ENCODE results near the gene MAP2K2. TPM values are rescaled to one million over a fixed set of nuclear protein-coding genes. Genes with fewer than 3 reads are reported as not detected.

Gene MAP2K2
- total RNA-seq, 4 donors from 2014 or later: 89.0 to 111 (median 106) TPM

DNA sequence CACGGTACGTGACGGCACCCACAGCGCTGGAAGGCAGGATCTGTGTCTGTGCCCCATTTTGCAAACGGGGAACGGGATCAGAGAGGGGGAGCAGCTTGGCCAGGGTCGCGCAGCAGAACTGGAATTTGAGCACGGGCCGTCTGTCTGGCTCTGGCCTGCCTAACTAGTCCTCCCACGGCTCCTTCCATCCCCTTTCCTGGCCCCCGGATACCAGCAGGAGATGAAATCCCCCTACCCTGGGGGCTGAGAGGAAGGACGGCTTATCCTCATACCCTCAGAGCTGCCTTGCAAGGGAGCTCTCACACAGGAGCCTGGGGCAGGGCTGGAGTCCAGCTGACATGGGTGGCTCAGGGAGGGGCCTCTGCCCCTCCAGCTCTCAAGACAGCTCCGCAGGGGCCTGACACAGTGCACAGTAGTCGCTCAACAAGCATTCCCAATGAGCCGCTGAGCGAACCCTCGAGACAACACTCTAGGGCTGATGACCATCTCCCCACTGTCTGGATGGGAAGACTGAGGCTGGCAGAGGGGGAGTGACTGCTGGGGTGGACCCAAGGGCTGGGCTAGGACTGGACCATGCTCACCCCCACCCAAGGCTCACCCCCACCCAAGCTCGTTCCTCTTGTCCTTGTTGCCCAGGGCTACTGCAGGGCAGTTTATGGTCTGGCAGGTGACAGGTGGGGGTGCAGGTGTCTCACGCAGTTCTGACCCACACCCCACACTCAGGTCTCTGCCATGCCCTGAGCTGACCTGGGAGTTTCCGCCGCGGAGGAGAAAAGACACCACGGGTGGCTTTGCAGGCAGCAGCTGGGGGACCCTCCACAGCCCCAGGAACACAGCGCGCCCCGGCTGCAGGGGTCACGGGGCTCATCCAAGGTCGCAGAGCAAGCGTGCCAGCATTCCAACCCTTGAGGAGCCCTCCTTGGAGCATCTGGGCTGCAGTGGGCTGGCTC is 61.2 kb downstream of the MAP2K2 start:
- 44 to 58% methylated on average over 21 to 24 of the region's 30 CpGs for WGBS, 2 donors
- intact Hi-C loops (cut with DNase I; ENCODE audit: low total_unique reads): no loop called here
- DNase-seq (ENCODE audit: low spot score in 2 of 2): peak in 1 of 2 donors; percentile 87
- TF ChIP-seq POLR2A (IDR thresholded peaks at IDR 0.05): no peak
- TF ChIP-seq, protein P1, sequence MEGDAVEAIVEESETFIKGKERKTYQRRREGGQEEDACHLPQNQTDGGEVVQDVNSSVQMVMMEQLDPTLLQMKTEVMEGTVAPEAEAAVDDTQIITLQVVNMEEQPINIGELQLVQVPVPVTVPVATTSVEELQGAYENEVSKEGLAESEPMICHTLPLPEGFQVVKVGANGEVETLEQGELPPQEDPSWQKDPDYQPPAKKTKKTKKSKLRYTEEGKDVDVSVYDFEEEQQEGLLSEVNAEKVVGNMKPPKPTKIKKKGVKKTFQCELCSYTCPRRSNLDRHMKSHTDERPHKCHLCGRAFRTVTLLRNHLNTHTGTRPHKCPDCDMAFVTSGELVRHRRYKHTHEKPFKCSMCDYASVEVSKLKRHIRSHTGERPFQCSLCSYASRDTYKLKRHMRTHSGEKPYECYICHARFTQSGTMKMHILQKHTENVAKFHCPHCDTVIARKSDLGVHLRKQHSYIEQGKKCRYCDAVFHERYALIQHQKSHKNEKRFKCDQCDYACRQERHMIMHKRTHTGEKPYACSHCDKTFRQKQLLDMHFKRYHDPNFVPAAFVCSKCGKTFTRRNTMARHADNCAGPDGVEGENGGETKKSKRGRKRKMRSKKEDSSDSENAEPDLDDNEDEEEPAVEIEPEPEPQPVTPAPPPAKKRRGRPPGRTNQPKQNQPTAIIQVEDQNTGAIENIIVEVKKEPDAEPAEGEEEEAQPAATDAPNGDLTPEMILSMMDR (IDR thresholded peaks at IDR 0.05): no peak
- no peak overlapping the region for H3K4me3 ChIP-seq (ENCODE audit: low read depth, poor library complexity, severe bottlenecking)

DNA sequence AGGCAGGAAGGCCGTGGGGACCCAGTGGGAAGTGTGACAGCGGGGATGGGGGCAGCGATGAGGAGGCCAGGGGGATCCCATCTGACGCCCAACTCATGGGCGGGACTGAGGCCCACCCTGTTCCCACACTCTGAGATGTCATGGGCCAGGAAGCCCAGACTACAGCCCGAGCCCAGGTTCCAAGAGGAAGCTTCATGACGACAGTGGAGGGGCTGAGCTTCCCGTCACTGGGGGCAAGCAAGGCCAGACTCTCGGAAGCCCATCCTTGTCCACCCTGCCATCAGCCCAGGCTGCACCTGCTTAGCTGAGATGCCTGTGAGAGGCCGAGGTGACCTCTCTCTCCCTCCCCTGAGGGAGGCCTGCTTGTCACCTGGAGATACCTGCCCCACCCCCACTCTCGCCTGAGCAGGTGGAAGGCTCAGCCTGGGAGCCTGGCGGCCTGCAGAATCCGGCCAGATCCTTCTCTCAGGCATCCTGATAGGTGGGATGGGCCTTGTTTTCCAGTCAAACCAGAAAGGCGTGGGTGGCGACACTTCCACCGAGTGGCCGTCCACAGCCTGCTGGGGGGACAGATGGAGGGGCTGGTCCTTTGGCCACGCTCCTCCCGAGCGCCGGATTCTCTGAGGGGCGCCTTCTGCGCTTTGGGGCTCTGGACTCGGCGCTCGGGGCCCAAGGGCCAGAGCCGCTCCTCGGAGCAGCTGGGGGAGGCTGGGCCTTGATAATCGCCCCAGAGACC is 62.1 kb downstream of the MAP2K2 start:
- WGBS, 2 donors: 28 to 63% methylated on average over 9 to 19 of the region's 29 CpGs
- DNase-seq (ENCODE audit: low spot score in 2 of 2): peak in 1 of 2 donors; percentile 91
- H3K4me3 ChIP-seq (ENCODE audit: low read depth, poor library complexity, severe bottlenecking): no peak overlapping the region
- intact Hi-C loops (cut with DNase I; ENCODE audit: low total_unique reads): no loop called here
- no peak for TF ChIP-seq POLR2A (IDR thresholded peaks at IDR 0.05)
- TF ChIP-seq, protein P1 (IDR thresholded peaks at IDR 0.05): no peak

DNA sequence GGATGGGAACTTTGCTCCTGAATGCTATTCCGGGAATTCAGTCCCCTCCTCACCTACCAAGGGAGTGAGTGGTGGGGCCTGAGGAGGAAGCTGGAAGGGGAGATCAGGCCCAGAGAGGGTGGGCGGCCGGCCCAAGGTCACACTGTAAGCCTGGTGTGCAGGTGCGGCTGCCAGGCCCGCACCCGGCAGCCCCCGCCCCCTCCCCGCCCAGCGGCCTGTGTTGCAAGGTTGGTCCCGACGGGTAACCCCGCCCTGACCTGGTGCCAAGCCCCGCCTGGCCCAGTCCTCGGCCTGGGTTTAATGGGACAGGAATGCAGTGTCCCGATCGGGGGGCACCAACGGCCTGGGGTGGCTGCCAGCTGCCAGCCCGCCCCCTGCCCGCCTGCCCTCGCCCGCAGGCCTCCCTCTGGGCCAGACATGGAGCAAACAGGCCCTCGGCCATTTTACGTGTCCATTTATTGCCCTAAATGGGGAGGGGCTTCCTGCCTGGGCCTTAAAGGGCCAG is 62.7 kb downstream of the MAP2K2 start:
- intact Hi-C loops (cut with DNase I; ENCODE audit: low total_unique reads): no loop called here
- WGBS, 2 donors: 19 to 22% methylated on average over 7 to 18 of the region's 23 CpGs
- TF ChIP-seq, protein P1 (IDR thresholded peaks at IDR 0.05): no peak
- TF ChIP-seq POLR2A (IDR thresholded peaks at IDR 0.05): no peak
- DNase-seq (ENCODE audit: low spot score in 2 of 2): peak; percentile 83 to 98
- H3K4me3 ChIP-seq (ENCODE audit: low read depth, poor library complexity, severe bottlenecking): no peak overlapping the region

DNA sequence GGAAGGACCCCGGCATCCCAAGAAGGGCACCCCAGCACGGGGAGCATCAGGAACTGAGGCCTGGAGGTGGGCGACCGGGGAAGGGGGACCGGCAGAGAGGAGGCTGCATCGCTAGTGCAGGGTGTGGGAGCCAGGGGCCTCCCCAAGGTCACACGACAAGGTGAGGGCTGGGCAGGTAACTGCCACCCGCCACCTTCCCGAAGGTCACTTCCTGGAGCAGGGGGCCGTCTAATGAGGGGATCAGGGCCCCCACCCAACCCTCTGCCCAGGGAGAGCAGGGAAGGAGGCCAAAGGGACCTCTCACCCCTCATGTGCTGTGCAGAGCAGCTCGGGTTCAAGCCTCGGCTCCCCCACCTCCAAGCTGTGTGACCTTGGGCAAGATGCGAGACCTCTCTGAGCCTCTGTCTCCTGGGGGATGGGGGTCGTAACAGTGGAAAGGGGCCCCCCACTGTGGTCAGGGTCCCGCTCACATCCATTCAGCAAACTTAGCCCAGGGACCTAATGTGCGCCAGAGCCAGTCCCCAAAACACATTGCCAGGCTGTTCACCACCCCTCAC is 63.2 kb downstream of the MAP2K2 start:
- intact Hi-C loops (cut with DNase I; ENCODE audit: low total_unique reads): no loop called here
- no peak overlapping the region for H3K4me3 ChIP-seq (ENCODE audit: low read depth, poor library complexity, severe bottlenecking)
- 54 to 62% methylated on average over 7 to 16 of the region's 16 CpGs for WGBS, 2 donors
- peak in 1 of 2 donors; percentile 87 for DNase-seq (ENCODE audit: low spot score in 2 of 2)
- no peak for TF ChIP-seq POLR2A (IDR thresholded peaks at IDR 0.05)
- TF ChIP-seq, protein P1 (IDR thresholded peaks at IDR 0.05): no peak

DNA sequence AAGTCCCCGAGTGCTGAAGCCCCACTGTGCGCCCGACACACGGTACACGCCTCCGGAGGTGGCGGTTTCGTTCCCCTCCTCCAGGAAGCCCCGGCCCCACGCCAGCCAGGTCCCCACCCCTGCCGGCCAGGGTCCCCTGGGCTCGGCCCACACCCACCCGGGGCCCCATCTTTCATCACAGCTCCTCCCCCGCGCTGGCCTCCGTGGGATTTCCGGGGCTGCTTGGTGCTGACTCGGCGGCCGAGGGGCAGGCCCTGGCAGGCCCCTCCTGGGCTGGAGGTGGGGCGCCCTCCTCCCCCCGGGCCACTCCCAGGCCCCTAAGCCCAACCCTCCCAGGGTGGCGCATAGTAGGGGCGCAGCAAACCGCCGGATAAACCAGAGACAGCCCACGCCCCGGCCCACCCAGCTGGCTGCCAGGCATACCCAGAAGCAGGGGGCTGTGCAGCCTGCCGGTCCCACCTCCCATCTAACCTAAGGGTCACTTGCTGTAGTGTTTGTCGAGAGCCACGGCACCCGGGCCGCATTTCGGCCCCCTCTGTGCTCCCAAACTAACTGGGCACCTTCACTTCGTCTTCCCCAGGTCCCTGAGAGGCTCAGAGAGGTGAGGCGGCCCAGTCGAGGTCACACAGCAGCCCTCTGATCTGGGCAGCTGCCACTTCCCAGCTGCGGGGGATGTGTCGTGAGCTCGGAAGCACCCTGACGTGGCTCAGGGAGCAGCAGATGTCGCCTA is 63.9 kb downstream of the MAP2K2 start:
- intact Hi-C loops (cut with DNase I; ENCODE audit: low total_unique reads): loop anchor here (5.0 kb wide), 1 partner anchor 1617 kb away; no protein-coding TSS in a partner anchor
- no peak for TF ChIP-seq POLR2A (IDR thresholded peaks at IDR 0.05)
- peak; percentile 59 to 96 for DNase-seq (ENCODE audit: low spot score in 2 of 2)
- 26 to 40% methylated on average over 25 to 38 of the region's 42 CpGs for WGBS, 2 donors
- no peak overlapping the region for H3K4me3 ChIP-seq (ENCODE audit: low read depth, poor library complexity, severe bottlenecking)

Measured in lower leg skin (tissue), 4 donors.